ENCODE results near the gene TRDMT1. TPM values are rescaled to one million over a fixed set of nuclear protein-coding genes. Genes with fewer than 3 reads are reported as not detected.

The TRDMT1 gene
- polyA plus RNA-seq, 1 donor (not counting 4 experiments of a cell fraction or from before 2014, with no cell fraction given): 6.6 TPM

DNA sequence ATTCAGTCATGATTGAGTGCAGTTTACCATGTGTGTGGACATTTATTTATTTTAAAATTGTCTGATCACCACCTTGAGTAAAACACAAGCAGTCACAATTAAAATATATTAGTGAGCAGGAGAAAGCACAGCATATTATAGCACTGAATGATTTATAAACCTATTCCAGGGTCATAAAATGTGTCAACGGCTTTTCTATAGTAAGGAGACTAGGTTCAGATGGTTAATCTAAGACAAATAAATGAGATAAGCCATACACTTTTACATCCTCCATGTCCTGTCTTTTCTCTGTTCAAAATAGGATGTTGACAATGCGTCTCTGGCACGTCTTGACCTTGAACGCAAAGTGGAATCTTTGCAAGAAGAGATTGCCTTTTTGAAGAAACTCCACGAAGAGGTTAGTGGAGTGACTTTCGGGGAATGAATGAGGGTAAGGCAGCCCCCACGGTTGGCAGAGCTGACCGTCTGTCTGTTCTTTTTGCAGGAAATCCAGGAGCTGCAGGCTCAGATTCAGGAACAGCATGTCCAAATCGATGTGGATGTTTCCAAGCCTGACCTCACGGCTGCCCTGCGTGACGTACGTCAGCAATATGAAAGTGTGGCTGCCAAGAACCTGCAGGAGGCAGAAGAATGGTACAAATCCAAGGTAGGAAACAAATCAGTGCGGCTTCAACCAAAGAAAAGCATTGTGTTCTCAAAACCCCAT is 32.0 kb upstream of the TRDMT1 start:
- Histone ChIP-seq H3K9me1 (ENCODE audit: control insufficient read depth, extremely low read depth, insufficient read depth, low read length) (no peaks in the 10 kb centered on the region), H2AFZ (ENCODE audit: control insufficient read depth, low read length) (no peak overlapping the region), H4K20me1 (ENCODE audit: control insufficient read depth, extremely low read depth, insufficient read depth, low read length) (peaks cover 10% of the 10 kb centered on the region), H3K9ac (ENCODE audit: control insufficient read depth, extremely low read depth, insufficient read depth, low read length) (no peak overlapping the region), H3K9me3 (ENCODE audit: control insufficient read depth, low read depth, low read length) (no peaks in the 10 kb centered on the region), H3K27ac (ENCODE audit: control insufficient read depth, insufficient read depth, low read length) (no peak overlapping the region), H3K4me3 (ENCODE audit: control insufficient read depth in 2 of 3, extremely low read depth in 1 of 3, insufficient read depth in 2 of 3, low read depth in 1 of 3, low read length in 3 of 3) (no peak overlapping the region), H3K4me2 (ENCODE audit: control insufficient read depth, extremely low read depth, insufficient read depth, low read depth, low read length) (no peak overlapping the region), H3K27me3 (ENCODE audit: control insufficient read depth, extremely low read depth, insufficient read depth, low read length) (no peaks in the 10 kb centered on the region), H3K79me2 (ENCODE audit: control insufficient read depth, insufficient read depth, low read length) (peaks cover 25% of the 10 kb centered on the region), H3K36me3 (ENCODE audit: control insufficient read depth in 2 of 2, extremely low read depth in 1 of 2, insufficient read depth in 2 of 2, low read length in 2 of 2) (peaks cover 14% of the 10 kb centered on the region in 2 experiments), H3K4me1 (ENCODE audit: control insufficient read depth, extremely low read depth, insufficient read depth, low read length) (peaks cover 5% of the 10 kb centered on the region)
- FAIRE-seq (no peak), DNase-seq (ENCODE audit: low read depth, low spot score) (no peak)
- dilution Hi-C loops (cut with MboI; ENCODE audit: extremely low pct_ligation_motif_present, low sequenced_read_pairs): no loop called here
- TF ChIP-seq, protein P1, sequence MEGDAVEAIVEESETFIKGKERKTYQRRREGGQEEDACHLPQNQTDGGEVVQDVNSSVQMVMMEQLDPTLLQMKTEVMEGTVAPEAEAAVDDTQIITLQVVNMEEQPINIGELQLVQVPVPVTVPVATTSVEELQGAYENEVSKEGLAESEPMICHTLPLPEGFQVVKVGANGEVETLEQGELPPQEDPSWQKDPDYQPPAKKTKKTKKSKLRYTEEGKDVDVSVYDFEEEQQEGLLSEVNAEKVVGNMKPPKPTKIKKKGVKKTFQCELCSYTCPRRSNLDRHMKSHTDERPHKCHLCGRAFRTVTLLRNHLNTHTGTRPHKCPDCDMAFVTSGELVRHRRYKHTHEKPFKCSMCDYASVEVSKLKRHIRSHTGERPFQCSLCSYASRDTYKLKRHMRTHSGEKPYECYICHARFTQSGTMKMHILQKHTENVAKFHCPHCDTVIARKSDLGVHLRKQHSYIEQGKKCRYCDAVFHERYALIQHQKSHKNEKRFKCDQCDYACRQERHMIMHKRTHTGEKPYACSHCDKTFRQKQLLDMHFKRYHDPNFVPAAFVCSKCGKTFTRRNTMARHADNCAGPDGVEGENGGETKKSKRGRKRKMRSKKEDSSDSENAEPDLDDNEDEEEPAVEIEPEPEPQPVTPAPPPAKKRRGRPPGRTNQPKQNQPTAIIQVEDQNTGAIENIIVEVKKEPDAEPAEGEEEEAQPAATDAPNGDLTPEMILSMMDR (optimal IDR thresholded peaks at IDR 0.05 in 1 of 3, IDR thresholded peaks at IDR 0.05 in 1 of 3, conservative IDR thresholded peaks at IDR 0.05 in 1 of 3; ENCODE audit: extremely low read depth in 1 of 3, insufficient read depth in 2 of 3, low read length in 3 of 3): no peak
- TF ChIP-seq EZH2 (IDR thresholded peaks at IDR 0.05; ENCODE audit: low read length): no peak

DNA sequence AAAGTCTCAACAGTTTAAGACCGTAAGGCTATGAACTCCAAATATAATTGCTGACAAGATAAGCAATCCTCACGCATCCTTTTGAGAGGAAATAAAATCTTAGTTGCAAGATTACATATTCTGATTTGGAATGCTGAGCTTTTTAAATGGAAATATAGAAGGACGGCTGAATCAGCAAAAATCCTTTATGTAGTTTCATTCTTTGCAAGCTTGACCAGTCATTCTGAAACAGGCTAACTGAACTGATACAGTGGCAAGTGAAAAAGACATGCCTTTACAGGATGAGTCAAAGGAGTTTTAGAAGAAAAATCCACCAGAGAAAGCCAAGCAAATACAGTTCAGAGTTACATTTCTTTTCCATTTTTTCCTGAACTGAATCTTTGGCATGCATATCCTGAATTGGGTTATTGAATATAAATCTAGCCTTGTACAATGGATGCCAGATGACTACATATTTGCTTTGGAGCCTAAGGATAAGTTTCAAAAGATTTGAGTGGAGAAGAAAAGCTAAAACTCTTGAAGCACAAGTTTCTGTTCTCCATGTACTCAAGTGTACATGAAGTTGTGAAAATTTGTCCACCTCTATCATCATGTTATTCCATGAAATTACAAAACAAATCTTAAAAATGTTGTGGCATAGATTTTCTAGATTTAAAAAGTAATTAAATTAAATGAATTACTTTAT is 30.9 kb upstream of the TRDMT1 start:
- peaks cover 25% of the 10 kb centered on the region for H3K79me2 ChIP-seq (ENCODE audit: control insufficient read depth, insufficient read depth, low read length)
- H3K9me3 ChIP-seq (ENCODE audit: control insufficient read depth, low read depth, low read length): no peaks in the 10 kb centered on the region
- H3K9me1 ChIP-seq (ENCODE audit: control insufficient read depth, extremely low read depth, insufficient read depth, low read length): no peaks in the 10 kb centered on the region
- FAIRE-seq (no peak), DNase-seq (ENCODE audit: low read depth, low spot score) (no peak)
- TF ChIP-seq, protein P1 (optimal IDR thresholded peaks at IDR 0.05 in 1 of 3, IDR thresholded peaks at IDR 0.05 in 1 of 3, conservative IDR thresholded peaks at IDR 0.05 in 1 of 3; ENCODE audit: extremely low read depth in 1 of 3, insufficient read depth in 2 of 3, low read length in 3 of 3): no peak
- no peak for TF ChIP-seq EZH2 (IDR thresholded peaks at IDR 0.05; ENCODE audit: low read length)
- H3K27ac ChIP-seq (ENCODE audit: control insufficient read depth, insufficient read depth, low read length): no peak overlapping the region
- H3K4me3 ChIP-seq (ENCODE audit: control insufficient read depth in 2 of 3, extremely low read depth in 1 of 3, insufficient read depth in 2 of 3, low read depth in 1 of 3, low read length in 3 of 3): peak overlapping the region in 1 of 3 experiments; percentile 25
- H3K4me2 ChIP-seq (ENCODE audit: control insufficient read depth, extremely low read depth, insufficient read depth, low read depth, low read length): no peak overlapping the region
- H3K9ac ChIP-seq (ENCODE audit: control insufficient read depth, extremely low read depth, insufficient read depth, low read length): no peak overlapping the region
- H3K36me3 ChIP-seq (ENCODE audit: control insufficient read depth in 2 of 2, extremely low read depth in 1 of 2, insufficient read depth in 2 of 2, low read length in 2 of 2): peaks cover 14% of the 10 kb centered on the region in 2 experiments
- H4K20me1 ChIP-seq (ENCODE audit: control insufficient read depth, extremely low read depth, insufficient read depth, low read length): peaks cover 10% of the 10 kb centered on the region
- H2AFZ ChIP-seq (ENCODE audit: control insufficient read depth, low read length): no peak overlapping the region
- dilution Hi-C loops (cut with MboI; ENCODE audit: extremely low pct_ligation_motif_present, low sequenced_read_pairs): no loop called here
- no peaks in the 10 kb centered on the region for H3K27me3 ChIP-seq (ENCODE audit: control insufficient read depth, extremely low read depth, insufficient read depth, low read length)
- H3K4me1 ChIP-seq (ENCODE audit: control insufficient read depth, extremely low read depth, insufficient read depth, low read length): peaks cover 14% of the 10 kb centered on the region

Data from keratinocyte (primary cell).